HG02588 (cell line): ENCODE measurements around the gene ANKRD34B.

Source experiments
- ATAC-seq: cut with Tn5 transposase; IDR thresholded peaks from one replicate; pipeline ENCODE4 v1.9.1; 2021; ENCODE audit warnings: mild to moderate bottlenecking, moderate library complexity; ENCODE audit not compliant: unreplicated experiment

ANKRD34B gene

GRCh38 chr5:80573062-80573461 is 3.0 kb upstream of the ANKRD34B start:
- ATAC-seq: no peak

GRCh38 chr5:80569086-80569960 is 757 bp downstream of the ANKRD34B start:
- no peak for ATAC-seq

GRCh38 chr5:80568251-80568650 is 1.8 kb downstream of the ANKRD34B start:
- no peak for ATAC-seq

GRCh38 chr5:80566711-80567259 is 3.3 kb downstream of the ANKRD34B start:
- ATAC-seq: no peak

- ATAC-seq: no peak
These were observed 4.8 kb downstream of the ANKRD34B start for GRCh38 chr5:80565330-80565729.

- ATAC-seq: no peak
These were observed 10.8 kb downstream of the ANKRD34B start for GRCh38 chr5:80559244-80559643.

GRCh38 chr5:80555099-80555498 is 15.0 kb downstream of the ANKRD34B start:
- ATAC-seq: no peak

- ATAC-seq: no peak
These were observed 15.4 kb downstream of the ANKRD34B start for GRCh38 chr5:80554646-80555045.

GRCh38 chr5:80541392-80541791 is 28.7 kb downstream of the ANKRD34B start:
- no peak for ATAC-seq

- ATAC-seq: no peak
These were observed 29.4 kb downstream of the ANKRD34B start for GRCh38 chr5:80540691-80541090.

GRCh38 chr5:80516826-80517225 is 53.3 kb downstream of the ANKRD34B start:
- ATAC-seq: no peak

GRCh38 chr5:80509362-80509761 is 60.7 kb downstream of the ANKRD34B start:
- ATAC-seq: no peak

- ATAC-seq: no peak
These were observed 61.2 kb downstream of the ANKRD34B start for GRCh38 chr5:80508844-80509243.

GRCh38 chr5:80507663-80508062 is 62.4 kb downstream of the ANKRD34B start:
- ATAC-seq: no peak
